ENCODE data around the gene SH2B3. TPM values are rescaled to one million over a fixed set of nuclear protein-coding genes. Genes with fewer than 3 reads are reported as not detected.

The SH2B3 gene
- 3.8 and 8.1 TPM in 2 replicates for total RNA-seq

GRCh38 chr12:111405859-111406473, at the start of gene SH2B3:
SH2B3 (plus strand) TSS chr12:111405923; CDS start chr12:111418146, 12,223 bp downstream.

DNA sequence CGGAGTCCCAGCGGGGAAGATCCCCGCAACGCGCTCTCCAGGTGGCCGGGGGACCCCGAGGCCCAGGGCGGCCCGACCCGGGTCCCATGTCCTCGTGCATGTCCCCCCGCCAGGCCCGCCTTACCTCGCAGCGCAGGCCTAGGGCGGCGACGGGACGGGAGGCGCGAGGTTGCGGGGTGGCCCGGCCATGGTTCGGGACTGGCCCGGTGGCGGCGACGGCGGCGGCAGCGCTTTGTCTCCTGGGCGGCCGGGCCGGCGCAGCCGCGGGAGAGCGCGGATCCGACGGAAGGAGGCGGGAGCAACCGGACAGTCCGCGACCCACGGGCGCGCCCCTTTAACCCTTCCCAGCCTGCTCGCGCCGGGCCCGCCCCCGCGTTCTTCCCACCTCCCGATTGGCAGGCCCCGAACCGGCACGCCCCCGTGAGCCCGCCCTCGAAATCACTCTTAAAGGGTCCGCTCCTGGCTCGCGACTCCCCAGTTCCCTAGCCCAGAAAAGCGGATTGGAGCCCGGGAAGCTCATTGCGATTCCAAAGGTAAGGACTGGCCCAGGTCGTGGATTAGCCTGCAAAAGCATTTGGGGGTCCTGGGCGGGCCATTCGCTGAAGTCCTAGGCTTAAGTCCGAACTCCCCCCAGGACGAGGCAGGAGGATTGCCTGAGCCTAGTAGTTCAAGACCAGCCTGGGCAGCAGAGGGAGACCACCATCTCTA, 36.8 kb upstream of the SH2B3 start, which contains the start of gene PHETA1:
Gene PHETA1 (minus strand): TSS at position 308 of the 708 bp plus-strand sequence. CDS start 5,668 bp downstream, outside the sequence.

Other genes with a start within 250 kb of the SH2B3 start
- gene PHETA1, start 36.8 kb upstream of the SH2B3 start, total RNA-seq, result 5.8 and 7.9 TPM in 2 replicates
- gene ATXN2, start 193.4 kb downstream of the SH2B3 start, total RNA-seq, result 7.5 and 35.7 TPM in 2 replicates

Data from nasal cavity respiratory epithelium epithelial cell of viscerocranial mucosa (primary cell).